Measurements from ENCODE around the gene PRKN. TPM values are rescaled to one million over a fixed set of nuclear protein-coding genes. Genes with fewer than 3 reads are reported as not detected.

Gene PRKN
- total RNA-seq, 1 donor from 2014 or later: 1.3 TPM

GRCh38 chr6:162666246-162666645, 61.3 kb downstream of the PRKN start:
- no peak overlapping the region for H3K4me3 Mint-ChIP-seq (ENCODE audit: unreplicated experiment)
- FAIRE-seq (no peak), DNase-seq (ENCODE audit: low read depth) (no peak)
- H3K27ac Mint-ChIP-seq (ENCODE audit: unreplicated experiment): no peak overlapping the region
- H3K27ac ChIP-seq (ENCODE audit: low read depth, low read length): no peak overlapping the region
- H3K4me1 Mint-ChIP-seq (ENCODE audit: low read depth, unreplicated experiment): no peaks in the 10 kb centered on the region
- no peak overlapping the region for H3K4me2 ChIP-seq (ENCODE audit: low read length)
- no peaks in the 10 kb centered on the region for H4K20me1 ChIP-seq (ENCODE audit: insufficient read depth, low read length)
- no peaks in the 10 kb centered on the region for H3K27me3 ChIP-seq (ENCODE audit: insufficient read depth, low read length)
- H2AFZ ChIP-seq (ENCODE audit: low read depth, low read length): no peak overlapping the region
- H3K4me3 ChIP-seq (ENCODE audit: insufficient read depth, low read depth, low read length): no peak overlapping the region
- no peaks in the 10 kb centered on the region for H3K27me3 Mint-ChIP-seq (ENCODE audit: low read depth, unreplicated experiment)
- H3K9ac ChIP-seq (ENCODE audit: low read length): no peak overlapping the region
- peaks cover 8% of the 10 kb centered on the region for H3K9me3 Mint-ChIP-seq (ENCODE audit: unreplicated experiment)
- H3K36me3 Mint-ChIP-seq (ENCODE audit: low read depth, unreplicated experiment): no peaks in the 10 kb centered on the region
- TF ChIP-seq EZH2 (IDR thresholded peaks at IDR 0.05; ENCODE audit: insufficient read depth, low read length): no peak
- no peak for TF ChIP-seq CTCF (IDR thresholded peaks at IDR 0.05; ENCODE audit: insufficient read depth, low read depth, low read length)
- no peaks in the 10 kb centered on the region for H3K9me3 ChIP-seq (ENCODE audit: insufficient read depth, low read depth, low read length)
- H3K36me3 ChIP-seq (ENCODE audit: insufficient read depth, low read length): no peaks in the 10 kb centered on the region
- no peaks in the 10 kb centered on the region for H3K79me2 ChIP-seq (ENCODE audit: insufficient read depth, low read length)
- H3K4me1 ChIP-seq (ENCODE audit: insufficient read depth, low read length): no peaks in the 10 kb centered on the region

- TF ChIP-seq CTCF (IDR thresholded peaks at IDR 0.05; ENCODE audit: insufficient read depth, low read depth, low read length): no peak
- TF ChIP-seq EZH2 (IDR thresholded peaks at IDR 0.05; ENCODE audit: insufficient read depth, low read length): no peak
- Histone ChIP-seq H3K36me3 (ENCODE audit: insufficient read depth, low read length) (no peaks in the 10 kb centered on the region), H4K20me1 (ENCODE audit: insufficient read depth, low read length) (no peaks in the 10 kb centered on the region), H3K27me3 (ENCODE audit: insufficient read depth, low read length) (no peaks in the 10 kb centered on the region), H2AFZ (ENCODE audit: low read depth, low read length) (no peak overlapping the region), H3K79me2 (ENCODE audit: insufficient read depth, low read length) (no peaks in the 10 kb centered on the region), H3K9ac (ENCODE audit: low read length) (no peak overlapping the region), H3K4me2 (ENCODE audit: low read length) (no peak overlapping the region), H3K9me3 (ENCODE audit: insufficient read depth, low read depth, low read length) (no peaks in the 10 kb centered on the region), H3K4me1 (ENCODE audit: insufficient read depth, low read length) (no peaks in the 10 kb centered on the region), H3K27ac (ENCODE audit: low read depth, low read length) (no peak overlapping the region), H3K4me3 (ENCODE audit: insufficient read depth, low read depth, low read length) (no peak overlapping the region)
- no peak for DNase-seq (ENCODE audit: low read depth)
- no peaks in the 10 kb centered on the region for H3K27me3 Mint-ChIP-seq (ENCODE audit: low read depth, unreplicated experiment)
- H3K27ac Mint-ChIP-seq (ENCODE audit: unreplicated experiment): no peak overlapping the region
- no peaks in the 10 kb centered on the region for H3K9me3 Mint-ChIP-seq (ENCODE audit: unreplicated experiment)
- H3K4me3 Mint-ChIP-seq (ENCODE audit: unreplicated experiment): no peak overlapping the region
- H3K4me1 Mint-ChIP-seq (ENCODE audit: low read depth, unreplicated experiment): no peaks in the 10 kb centered on the region
- no peak for FAIRE-seq
- H3K36me3 Mint-ChIP-seq (ENCODE audit: low read depth, unreplicated experiment): no peaks in the 10 kb centered on the region
Observed at GRCh38 chr6:162653808-162654207, 73.8 kb downstream of the PRKN start.

- Histone ChIP-seq H4K20me1 (ENCODE audit: insufficient read depth, low read length) (no peaks in the 10 kb centered on the region), H3K4me3 (ENCODE audit: insufficient read depth, low read depth, low read length) (no peak overlapping the region), H3K27ac (ENCODE audit: low read depth, low read length) (no peak overlapping the region), H2AFZ (ENCODE audit: low read depth, low read length) (no peak overlapping the region), H3K79me2 (ENCODE audit: insufficient read depth, low read length) (no peaks in the 10 kb centered on the region), H3K36me3 (ENCODE audit: insufficient read depth, low read length) (no peaks in the 10 kb centered on the region), H3K9me3 (ENCODE audit: insufficient read depth, low read depth, low read length) (no peaks in the 10 kb centered on the region), H3K9ac (ENCODE audit: low read length) (no peak overlapping the region), H3K27me3 (ENCODE audit: insufficient read depth, low read length) (no peaks in the 10 kb centered on the region), H3K4me1 (ENCODE audit: insufficient read depth, low read length) (no peaks in the 10 kb centered on the region), H3K4me2 (ENCODE audit: low read length) (no peak overlapping the region)
- Mint-ChIP-seq H3K27ac (ENCODE audit: unreplicated experiment) (no peak overlapping the region), H3K4me3 (ENCODE audit: unreplicated experiment) (no peak overlapping the region), H3K36me3 (ENCODE audit: low read depth, unreplicated experiment) (no peaks in the 10 kb centered on the region), H3K9me3 (ENCODE audit: unreplicated experiment) (no peaks in the 10 kb centered on the region), H3K4me1 (ENCODE audit: low read depth, unreplicated experiment) (no peaks in the 10 kb centered on the region), H3K27me3 (ENCODE audit: low read depth, unreplicated experiment) (no peaks in the 10 kb centered on the region)
- no peak for DNase-seq (ENCODE audit: low read depth)
- no peak for FAIRE-seq
- TF ChIP-seq CTCF (IDR thresholded peaks at IDR 0.05; ENCODE audit: insufficient read depth, low read depth, low read length) (no peak), EZH2 (IDR thresholded peaks at IDR 0.05; ENCODE audit: insufficient read depth, low read length) (no peak)
Observed at GRCh38 chr6:162651505-162651904, 76.1 kb downstream of the PRKN start.
